Measurements from ENCODE around the gene PACC1.

PACC1 gene

GRCh38 chr1:212438831-212439237 lies 24.1 kb upstream of the PACC1 start:
- no peak for DNase-seq (ENCODE audit: low read depth in 2 of 2)
- H3K4me3 ChIP-seq (replicated peaks in 1 of 2; ENCODE audit: low read depth in 2 of 2, low read length in 2 of 2) = no peak overlapping the region
- TF ChIP-seq, protein P1, sequence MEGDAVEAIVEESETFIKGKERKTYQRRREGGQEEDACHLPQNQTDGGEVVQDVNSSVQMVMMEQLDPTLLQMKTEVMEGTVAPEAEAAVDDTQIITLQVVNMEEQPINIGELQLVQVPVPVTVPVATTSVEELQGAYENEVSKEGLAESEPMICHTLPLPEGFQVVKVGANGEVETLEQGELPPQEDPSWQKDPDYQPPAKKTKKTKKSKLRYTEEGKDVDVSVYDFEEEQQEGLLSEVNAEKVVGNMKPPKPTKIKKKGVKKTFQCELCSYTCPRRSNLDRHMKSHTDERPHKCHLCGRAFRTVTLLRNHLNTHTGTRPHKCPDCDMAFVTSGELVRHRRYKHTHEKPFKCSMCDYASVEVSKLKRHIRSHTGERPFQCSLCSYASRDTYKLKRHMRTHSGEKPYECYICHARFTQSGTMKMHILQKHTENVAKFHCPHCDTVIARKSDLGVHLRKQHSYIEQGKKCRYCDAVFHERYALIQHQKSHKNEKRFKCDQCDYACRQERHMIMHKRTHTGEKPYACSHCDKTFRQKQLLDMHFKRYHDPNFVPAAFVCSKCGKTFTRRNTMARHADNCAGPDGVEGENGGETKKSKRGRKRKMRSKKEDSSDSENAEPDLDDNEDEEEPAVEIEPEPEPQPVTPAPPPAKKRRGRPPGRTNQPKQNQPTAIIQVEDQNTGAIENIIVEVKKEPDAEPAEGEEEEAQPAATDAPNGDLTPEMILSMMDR (IDR thresholded peaks at IDR 0.05; ENCODE audit: low read depth, low read length) = no peak

DNA sequence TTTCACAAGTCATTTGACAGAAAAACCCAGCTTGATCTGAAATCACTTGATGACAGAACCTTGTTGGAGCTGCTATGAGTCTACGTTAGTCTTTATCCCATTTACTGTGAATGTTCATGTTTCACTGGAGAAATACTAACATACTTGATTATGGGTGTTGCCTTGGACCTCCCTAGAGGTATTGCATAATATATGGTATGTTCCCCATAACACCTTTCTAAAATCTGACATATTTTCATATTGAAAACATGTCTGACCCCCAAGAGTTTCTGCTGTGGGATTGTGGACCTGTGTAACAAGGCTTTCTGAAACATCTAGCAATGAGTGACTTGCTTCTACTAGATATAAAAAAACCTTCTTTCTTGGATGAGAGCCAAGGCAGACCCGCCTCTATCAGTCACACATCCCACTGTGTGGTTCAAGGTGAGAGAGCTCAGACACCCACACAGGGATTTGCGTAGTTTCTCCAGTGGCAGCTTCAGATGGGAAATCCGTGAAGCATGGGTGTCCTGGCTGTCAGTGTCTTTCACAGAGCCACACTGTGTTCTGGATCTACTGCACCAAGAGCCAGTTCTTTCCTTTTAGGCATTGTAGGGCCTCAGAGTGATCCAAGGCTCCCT lies 22.6 kb upstream of the PACC1 start:
- TF ChIP-seq, protein P1 (IDR thresholded peaks at IDR 0.05; ENCODE audit: low read depth, low read length) = no peak
- no peak for DNase-seq (ENCODE audit: low read depth in 2 of 2)
- no peak overlapping the region for H3K4me3 ChIP-seq (replicated peaks in 1 of 2; ENCODE audit: low read depth in 2 of 2, low read length in 2 of 2)

- H3K4me3 ChIP-seq (replicated peaks in 1 of 2; ENCODE audit: low read depth in 2 of 2, low read length in 2 of 2) = no peak overlapping the region
- TF ChIP-seq, protein P1 (IDR thresholded peaks at IDR 0.05; ENCODE audit: low read depth, low read length) = no peak
- no peak for DNase-seq (ENCODE audit: low read depth in 2 of 2)
These were observed 20.3 kb upstream of the PACC1 start for GRCh38 chr1:212434992-212435391.

- H3K4me3 ChIP-seq (replicated peaks in 1 of 2; ENCODE audit: low read depth in 2 of 2, low read length in 2 of 2) = peak overlapping the region; percentile 64 to 69
- TF ChIP-seq, protein P1 (IDR thresholded peaks at IDR 0.05; ENCODE audit: low read depth, low read length) = no peak
- no peak for DNase-seq (ENCODE audit: low read depth in 2 of 2)
These were observed 19.1 kb upstream of the PACC1 start for GRCh38 chr1:212433577-212434462.

- TF ChIP-seq, protein P1 (IDR thresholded peaks at IDR 0.05; ENCODE audit: low read depth, low read length) = no peak
- DNase-seq (ENCODE audit: low read depth in 2 of 2) = peak; percentile 71 to 85
- H3K4me3 ChIP-seq (replicated peaks in 1 of 2; ENCODE audit: low read depth in 2 of 2, low read length in 2 of 2) = peak within 1 kb of the TSS; percentile 64 to 69
These were observed 18.2 kb upstream of the PACC1 start, which contains the start of gene NENF for GRCh38 chr1:212432661-212433576. NENF (plus strand) TSS chr1:212432920; CDS start chr1:212432944, 24 bp downstream.

DNA sequence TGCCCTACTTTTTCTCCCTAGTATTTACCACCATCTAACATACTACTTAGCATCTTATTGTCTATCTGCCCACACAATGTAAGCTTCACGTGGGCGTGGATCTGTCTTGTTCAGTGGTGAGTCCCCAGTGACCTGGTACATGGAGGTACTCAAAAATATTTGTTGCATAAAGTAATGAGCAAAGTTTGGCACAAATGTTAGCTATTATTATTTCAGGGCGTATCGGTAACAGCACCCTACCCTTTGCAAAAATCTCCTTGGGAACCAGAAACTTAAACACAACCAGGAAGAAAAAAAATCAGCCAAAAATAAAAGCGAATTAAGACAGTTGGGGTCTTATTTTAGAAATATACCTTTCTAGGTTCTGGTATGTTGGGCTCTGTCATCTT lies 17.6 kb upstream of the PACC1 start:
- DNase-seq (ENCODE audit: low read depth in 2 of 2) = peak in 1 of 2 donors; percentile 19
- TF ChIP-seq, protein P1 (IDR thresholded peaks at IDR 0.05; ENCODE audit: low read depth, low read length) = no peak
- H3K4me3 ChIP-seq (replicated peaks in 1 of 2; ENCODE audit: low read depth in 2 of 2, low read length in 2 of 2) = peak overlapping the region; percentile 25 to 69

Data from cardiac fibroblast (primary cell).